IMR-90 (cell line): ENCODE results near the gene SPAG5. TPM values are rescaled to one million over a fixed set of nuclear protein-coding genes. Genes with fewer than 3 reads are reported as not detected.

Experiments used
- ATAC-seq: fragments of 200-7000 bp; cut with Tn5 transposase; 2 replicates; pipeline ENCODE4 v1.9.1; 2020; ENCODE audit warnings: low read depth, mild to moderate bottlenecking, moderate library complexity
- BruUV-seq: library from RNA; stranded (reverse); fragments of 400-500 nt; replicated peaks from 2 replicates; lab custom pipeline; 2021; lab: Mats Ljungman, UMichigan
- CTCF ChIA-PET: fragments of 300-600 bp; formaldehyde crosslinking; extraction: SDS; loops from one replicate; lab custom pipeline; 2021; ENCODE audit warnings: antibody characterized with exemption; lab: Yijun Ruan, JAX
- POLR2A ChIA-PET: fragments of 300-600 bp; sonication (Branson Sonifier 250); formaldehyde crosslinking; loops from one replicate; lab custom pipeline; 2022; ENCODE audit warnings: antibody characterized with exemption; ENCODE audit not compliant: unreplicated experiment; lab: Charles Lee
- DNase-seq: peaks from one replicate; pipeline ENCODE4 v3.0.0; 2013
- H2AFZ ChIP-seq: replicated peaks from 2 replicates; pipeline ENCODE3; 2013; ENCODE audit warnings: low read length, mild to moderate bottlenecking; ENCODE audit not compliant: poor library complexity
- H2AK5ac ChIP-seq: 2 replicates; pipeline ENCODE4 v1.6.1; 2013; ENCODE audit warnings: low read depth, low read length, inconsistent platforms
- H2AK9ac ChIP-seq: replicated peaks from 2 replicates; pipeline ENCODE3; 2013; ENCODE audit warnings: mild to moderate bottlenecking, low read depth, low read length, moderate library complexity; ENCODE audit not compliant: poor library complexity
- H2BK120ac ChIP-seq: 2 replicates; pipeline ENCODE4 v1.6.1; 2013; ENCODE audit warnings: low read depth, low read length, inconsistent platforms
- H2BK15ac ChIP-seq: 3 replicates; pipeline ENCODE4 v1.6.1; 2013; ENCODE audit warnings: low read depth, low read length, inconsistent platforms
- H2BK20ac ChIP-seq: 2 replicates; pipeline ENCODE4 v1.6.1; 2013; ENCODE audit warnings: low read depth, mild to moderate bottlenecking, inconsistent platforms, low read length, moderate library complexity
- H2BK5ac ChIP-seq: 2 replicates; pipeline ENCODE4 v1.6.1; 2013; ENCODE audit warnings: mild to moderate bottlenecking, low read depth, low read length, inconsistent platforms; ENCODE audit not compliant: poor library complexity, severe bottlenecking
- H3K14ac ChIP-seq: replicated peaks from 2 replicates; pipeline ENCODE4 v1.6.1; 2013; ENCODE audit warnings: low read depth, low read length, inconsistent platforms
- H3K18ac ChIP-seq: 2 replicates; pipeline ENCODE4 v1.6.1; 2013; ENCODE audit warnings: low read depth, low read length, control low read depth
- H3K23ac ChIP-seq: 2 replicates; pipeline ENCODE4 v1.6.1; 2013; ENCODE audit warnings: low read depth, low read length, inconsistent platforms
- H3K27ac ChIP-seq: 2 replicates; pipeline ENCODE4 v1.5.1; 2013; ENCODE audit warnings: mild to moderate bottlenecking, control low read depth, low read length; ENCODE audit not compliant: insufficient read depth
- H3K27me3 ChIP-seq: 2 replicates; pipeline ENCODE4 v1.6.1; 2013; ENCODE audit warnings: low read length; ENCODE audit not compliant: control insufficient read depth, insufficient read depth
- H3K36me3 ChIP-seq: 2 replicates; pipeline ENCODE4 v1.6.1; 2013; ENCODE audit warnings: low read length, mixed read lengths; ENCODE audit not compliant: control insufficient read depth, insufficient read depth
- H3K4ac ChIP-seq: 2 replicates; pipeline ENCODE4 v1.6.1; 2013; ENCODE audit warnings: low read depth, low read length, inconsistent platforms
- H3K4me1 ChIP-seq: 2 replicates; pipeline ENCODE4 v1.6.1; 2013; ENCODE audit warnings: low read length, mixed read lengths; ENCODE audit not compliant: control insufficient read depth, insufficient read depth
- H3K4me2 ChIP-seq: 2 replicates; pipeline ENCODE4 v1.6.1; 2013; ENCODE audit warnings: low read depth, mild to moderate bottlenecking, control low read depth, low read length, moderate library complexity
- H3K4me3 ChIP-seq: 2 replicates; pipeline ENCODE4 v1.5.1; 2013; ENCODE audit warnings: low read depth, mild to moderate bottlenecking, control low read depth, low read length, moderate library complexity; ENCODE audit not compliant: insufficient read depth
- H3K56ac ChIP-seq: 2 replicates; pipeline ENCODE4 v1.6.1; 2013; ENCODE audit warnings: low read length, inconsistent platforms; ENCODE audit not compliant: insufficient read depth; ENCODE audit errors: extremely low read depth
- H3K79me1 ChIP-seq, 2 experiments: 2 replicates each; pipeline ENCODE4 v1.6.1; 2013; ENCODE audit warnings: low read length in 2 of 2, inconsistent platforms in 1 of 2, low read depth in 1 of 2
- H3K9ac ChIP-seq: 2 replicates; pipeline ENCODE4 v1.6.1; 2013; ENCODE audit warnings: low read depth, low read length, control low read depth
- H3K9me1 ChIP-seq: 2 replicates; pipeline ENCODE4 v1.6.1; 2013; ENCODE audit warnings: low read length, inconsistent platforms; ENCODE audit not compliant: insufficient read depth
- H3K9me3 ChIP-seq: 2 replicates; pipeline ENCODE4 v1.6.1; 2013; ENCODE audit warnings: low read length; ENCODE audit not compliant: control insufficient read depth, insufficient read depth
- H4K20me1 ChIP-seq: 2 replicates; pipeline ENCODE4 v1.6.1; 2013; ENCODE audit warnings: low read length, inconsistent platforms; ENCODE audit not compliant: insufficient read depth
- H4K5ac ChIP-seq: 2 replicates; pipeline ENCODE4 v1.6.1; 2013; ENCODE audit warnings: mild to moderate bottlenecking, low read depth, low read length, control low read depth
- H4K8ac ChIP-seq, 2 experiments: 2 replicates each; pipeline ENCODE4 v1.6.1; 2013; ENCODE audit warnings: low read depth in 2 of 2, low read length in 2 of 2, control low read depth in 1 of 2, inconsistent platforms in 1 of 2
- H4K91ac ChIP-seq: 2 replicates; pipeline ENCODE4 v1.6.1; 2013; ENCODE audit warnings: low read depth, low read length, inconsistent platforms; ENCODE audit not compliant: insufficient read depth
- BHLHE40 ChIP-seq: fragments of 150-350 bp; IDR thresholded peaks from 2 replicates; pipeline ENCODE4 v1.6.1; 2016; ENCODE audit warnings: mild to moderate bottlenecking, low read depth, low read length
- CEBPB ChIP-seq: IDR thresholded peaks from 2 replicates; pipeline ENCODE4 v1.6.1; 2012; ENCODE audit warnings: low read depth, low read length, improper control_type of control experiment
- CHD1 ChIP-seq: IDR thresholded peaks from 2 replicates; pipeline ENCODE4 v1.6.1; 2012; ENCODE audit warnings: low read depth, low read length, improper control_type of control experiment
- ELK1 ChIP-seq: fragments of 150-350 bp; IDR thresholded peaks from 2 replicates; pipeline ENCODE4 v1.6.1; 2016; ENCODE audit warnings: low read depth, mild to moderate bottlenecking, low read length, moderate library complexity, borderline replicate concordance
- FOS ChIP-seq: fragments of 150-350 bp; IDR thresholded peaks from 2 replicates; pipeline ENCODE4 v1.6.1; 2016; ENCODE audit warnings: low read depth, low read length
- MAFK ChIP-seq: IDR thresholded peaks from 2 replicates; pipeline ENCODE4 v1.6.1; 2012; ENCODE audit warnings: low read depth, low read length, improper control_type of control experiment
- MAZ ChIP-seq: IDR thresholded peaks from 2 replicates; pipeline ENCODE4 v1.6.1; 2012; ENCODE audit warnings: low read depth, mild to moderate bottlenecking, low read length, improper control_type of control experiment, moderate library complexity, borderline replicate concordance
- MXI1 ChIP-seq: IDR thresholded peaks from 2 replicates; pipeline ENCODE4 v1.6.1; 2012; ENCODE audit warnings: low read depth, mild to moderate bottlenecking, low read length, moderate library complexity, borderline replicate concordance
- NFE2L2 ChIP-seq: fragments of 150-350 bp; IDR thresholded peaks from 2 replicates; pipeline ENCODE4 v1.6.1; 2016; ENCODE audit warnings: low read depth, mild to moderate bottlenecking, low read length
- POLR2A ChIP-seq: IDR thresholded peaks from 2 replicates; pipeline ENCODE4 v1.6.1; 2012; ENCODE audit warnings: mild to moderate bottlenecking, low read depth, low read length
- RAD21 ChIP-seq: IDR thresholded peaks from 2 replicates; pipeline ENCODE4 v1.6.1; 2012; ENCODE audit warnings: low read length, improper control_type of control experiment
- RFX5 ChIP-seq: IDR thresholded peaks from 2 replicates; pipeline ENCODE4 v1.8.0; 2012; ENCODE audit warnings: low read depth, mild to moderate bottlenecking, low read length, moderate library complexity
- USF2 ChIP-seq: fragments of 150-350 bp; IDR thresholded peaks from 2 replicates; pipeline ENCODE4 v1.6.1; 2017; ENCODE audit warnings: mild to moderate bottlenecking, antibody characterized with exemption, low read length, low read depth
- WGBS, 2 experiments: methylation state at CpG; one replicate each; pipeline versions ENCODE4 v1.1.5 to v1.1.7; 2013; ENCODE audit warnings: missing lambda C conversion rate in 2 of 2; ENCODE audit not compliant: insufficient read length in 1 of 2; ENCODE audit errors: extremely low coverage in 2 of 2; 5-methylcytosine and 5-hydroxymethylcytosine counted together
- dilution Hi-C: fragments of 300-500 bp; cut with HindIII; formaldehyde crosslinking; loops from one replicate; pipeline ENCODE4 v1.14.3; 2018; ENCODE audit warnings: low sequenced_read_pairs; ENCODE audit not compliant: unreplicated experiment
- in situ Hi-C: fragments of 300-500 bp; cut with MboI; formaldehyde crosslinking; loops from 3 replicates; pipeline ENCODE4 v1.14.3; 2019; ENCODE audit warnings: low sequenced_read_pairs, inconsistent platforms, mixed read lengths
- intact Hi-C: fragments of 100-400 bp; cut with micrococcal nuclease; formaldehyde crosslinking; loops from 2 replicates; pipeline ENCODE4 v1.10.0; 2022
- polyA plus RNA-seq, 3 experiments: library from polyadenylated mRNA; depleted of rRNA; stranded (reverse); fragments of >200 nt; gene quantifications; 2 replicates each; pipeline ENCODE4 v1.2.3, GENCODE V29; 2012; ENCODE audit warnings: low replicate concordance in 1 of 3
- total RNA-seq: library from RNA; depleted of rRNA; stranded (reverse); fragments of >200 nt; gene quantifications from 2 replicates; pipeline ENCODE4 v1.2.3, GENCODE V29; 2012

The SPAG5 gene
- total and polyA plus RNA-seq, 2 of the 4 experiments (the other 2 are of a cell fraction): 40.3 to 60.8 TPM

GRCh38 chr17:28563475-28563874 is 35.4 kb downstream of the SPAG5 start:
- Histone ChIP-seq H2BK5ac (peak overlapping the region; percentile 46), H4K91ac (peak overlapping the region; percentile 54), H3K14ac (peak overlapping the region; percentile 13; the same call in 1 of the 2 replicates), H3K4me3 (no peak overlapping the region), H3K79me1 (peaks cover 8 to 33% of the 10 kb centered on the region in 2 experiments; a peak in 3 of 4 replicates), H3K9me3 (no peaks in the 10 kb centered on the region), H3K56ac (no peak overlapping the region), H3K36me3 (peaks cover 17% of the 10 kb centered on the region), H2BK120ac (peak overlapping the region; percentile 52; the same call in 1 of the 2 replicates), H3K27ac (peak overlapping the region; percentile 26; the same call in 1 of the 2 replicates), H3K18ac (no peak overlapping the region), H3K23ac (peak overlapping the region; percentile 8; the same call in 1 of the 2 replicates), H2AK9ac (peak overlapping the region; percentile 60), H4K8ac (peak overlapping the region; percentile 29 to 44; a peak in 2 of 4 replicates), H2BK15ac (no peak overlapping the region), H4K20me1 (peaks cover 4% of the 10 kb centered on the region; the same call in 1 of the 2 replicates), H2AK5ac (peak overlapping the region; percentile 85), H3K9me1 (peaks cover 13% of the 10 kb centered on the region), H3K4me2 (peak overlapping the region; percentile 11; the same call in 1 of the 2 replicates), H3K4me1 (peaks cover 7% of the 10 kb centered on the region), H3K4ac (peak overlapping the region; percentile 88), H3K27me3 (no peaks in the 10 kb centered on the region), H4K5ac (peak overlapping the region; percentile 37; the same call in 1 of the 2 replicates), H2AFZ (peak overlapping the region; percentile 58), H3K9ac (no peak overlapping the region), H2BK20ac (peak overlapping the region; percentile 55; the same call in 1 of the 2 replicates)
- peak; percentile 96 for ATAC-seq
- ChIA-PET CTCF (no interaction called here), POLR2A (no interaction called here)
- no TSS peak for BruUV-seq
- no CpG with 5 or more reads among the region's 3 CpGs for WGBS, 2 experiments
- peak; percentile 60 for DNase-seq
- no peak for TF ChIP-seq CHD1
- TF ChIP-seq NFE2L2: no peak
- no peak for TF ChIP-seq RAD21
- TF ChIP-seq BHLHE40: no peak
- no peak for TF ChIP-seq POLR2A
- no peak for TF ChIP-seq ELK1
- TF ChIP-seq MXI1: no peak
- TF ChIP-seq USF2: no peak
- TF ChIP-seq MAFK: no peak
- no peak for TF ChIP-seq MAZ
- TF ChIP-seq RFX5: no peak
- no peak for TF ChIP-seq FOS
- TF ChIP-seq CEBPB: no peak
- in situ Hi-C loops: no loop called here
- intact Hi-C loops: no loop called here
- dilution Hi-C loops: no loop called here
